ENCODE results near the gene OTOGL.

DNA sequence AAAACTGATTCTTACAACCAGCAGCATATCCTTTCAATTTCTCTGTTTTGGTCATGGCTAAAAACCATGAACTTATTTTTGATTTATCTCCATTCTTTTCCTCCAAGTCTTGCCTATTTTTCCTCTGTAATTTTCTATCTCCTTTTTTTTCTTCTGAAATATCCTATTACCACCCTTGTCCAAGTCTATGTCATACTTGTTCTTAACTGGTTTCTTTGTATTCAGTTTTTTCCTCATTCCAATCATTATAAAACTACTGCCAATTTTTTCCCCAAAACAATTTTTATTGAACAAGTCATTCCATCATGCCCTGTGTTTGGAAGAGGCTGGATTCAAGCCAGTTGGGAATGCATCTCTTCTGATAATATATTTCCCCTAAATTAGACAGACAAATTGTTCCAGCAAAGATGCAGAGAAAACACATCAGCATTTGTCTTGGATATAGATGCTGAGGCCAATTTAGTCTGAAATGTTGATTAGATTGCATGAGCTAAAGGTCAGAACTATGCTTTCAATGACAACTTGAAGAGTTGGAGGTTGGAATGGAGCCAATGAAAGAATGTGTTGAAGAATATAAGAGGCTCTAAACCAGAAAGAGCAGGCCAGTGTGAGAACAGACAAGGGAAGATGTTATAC, 30.7 kb downstream of the OTOGL start:
- TF ChIP-seq, protein P1, sequence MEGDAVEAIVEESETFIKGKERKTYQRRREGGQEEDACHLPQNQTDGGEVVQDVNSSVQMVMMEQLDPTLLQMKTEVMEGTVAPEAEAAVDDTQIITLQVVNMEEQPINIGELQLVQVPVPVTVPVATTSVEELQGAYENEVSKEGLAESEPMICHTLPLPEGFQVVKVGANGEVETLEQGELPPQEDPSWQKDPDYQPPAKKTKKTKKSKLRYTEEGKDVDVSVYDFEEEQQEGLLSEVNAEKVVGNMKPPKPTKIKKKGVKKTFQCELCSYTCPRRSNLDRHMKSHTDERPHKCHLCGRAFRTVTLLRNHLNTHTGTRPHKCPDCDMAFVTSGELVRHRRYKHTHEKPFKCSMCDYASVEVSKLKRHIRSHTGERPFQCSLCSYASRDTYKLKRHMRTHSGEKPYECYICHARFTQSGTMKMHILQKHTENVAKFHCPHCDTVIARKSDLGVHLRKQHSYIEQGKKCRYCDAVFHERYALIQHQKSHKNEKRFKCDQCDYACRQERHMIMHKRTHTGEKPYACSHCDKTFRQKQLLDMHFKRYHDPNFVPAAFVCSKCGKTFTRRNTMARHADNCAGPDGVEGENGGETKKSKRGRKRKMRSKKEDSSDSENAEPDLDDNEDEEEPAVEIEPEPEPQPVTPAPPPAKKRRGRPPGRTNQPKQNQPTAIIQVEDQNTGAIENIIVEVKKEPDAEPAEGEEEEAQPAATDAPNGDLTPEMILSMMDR (conservative IDR thresholded peaks at IDR 0.05), result no peak
- TF ChIP-seq EZH2 (IDR thresholded peaks at IDR 0.05; ENCODE audit: low read depth), result no peak
